ENCODE data around the gene SPTB. TPM values are rescaled to one million over a fixed set of nuclear protein-coding genes. Genes with fewer than 3 reads are reported as not detected.

Gene SPTB
- total RNA-seq, 1 donor from 2014 or later = 8.9 TPM

- Mint-ChIP-seq H3K4me1 (no peaks in the 10 kb centered on the region), H3K27me3 (ENCODE audit: low read depth) (no peaks in the 10 kb centered on the region), H3K4me3 (no peak overlapping the region), H3K36me3 (peaks cover 23% of the 10 kb centered on the region), H3K9me3 (peaks cover 5% of the 10 kb centered on the region), H3K27ac (no peak overlapping the region)
- DNase-seq (ENCODE audit: low spot score in 2 of 2, unreplicated experiment in 2 of 2) = no peak
- no peak for TF ChIP-seq CTCF (IDR thresholded peaks at IDR 0.05; ENCODE audit: unreplicated experiment)
These were observed 43.3 kb upstream of the SPTB start for GRCh38 chr14:64923015-64923414.

GRCh38 chr14:64920465-64920864 is 40.8 kb upstream of the SPTB start:
- H3K36me3 Mint-ChIP-seq = peaks cover 15% of the 10 kb centered on the region
- DNase-seq (ENCODE audit: low spot score in 2 of 2, unreplicated experiment in 2 of 2) = no peak
- H3K4me1 Mint-ChIP-seq = peaks cover 8% of the 10 kb centered on the region
- peak overlapping the region; percentile 17 for H3K27ac Mint-ChIP-seq
- H3K27me3 Mint-ChIP-seq (ENCODE audit: low read depth) = no peaks in the 10 kb centered on the region
- TF ChIP-seq CTCF (IDR thresholded peaks at IDR 0.05; ENCODE audit: unreplicated experiment) = no peak
- peaks cover 5% of the 10 kb centered on the region for H3K9me3 Mint-ChIP-seq
- H3K4me3 Mint-ChIP-seq = no peak overlapping the region

- Mint-ChIP-seq H3K4me3 (no peak overlapping the region), H3K9me3 (peaks cover 5% of the 10 kb centered on the region), H3K4me1 (peaks cover 14% of the 10 kb centered on the region), H3K36me3 (peaks cover 13% of the 10 kb centered on the region), H3K27me3 (ENCODE audit: low read depth) (no peaks in the 10 kb centered on the region), H3K27ac (peak overlapping the region; percentile 77)
- no peak for DNase-seq (ENCODE audit: low spot score in 2 of 2, unreplicated experiment in 2 of 2)
- TF ChIP-seq CTCF (IDR thresholded peaks at IDR 0.05; ENCODE audit: unreplicated experiment) = no peak
These were observed 39.9 kb upstream of the SPTB start for GRCh38 chr14:64919618-64920017.

GRCh38 chr14:64919215-64919614 is 39.5 kb upstream of the SPTB start:
- peaks cover 10% of the 10 kb centered on the region for H3K36me3 Mint-ChIP-seq
- no peak overlapping the region for H3K4me3 Mint-ChIP-seq
- peaks cover 14% of the 10 kb centered on the region for H3K4me1 Mint-ChIP-seq
- no peaks in the 10 kb centered on the region for H3K27me3 Mint-ChIP-seq (ENCODE audit: low read depth)
- peaks cover 5% of the 10 kb centered on the region for H3K9me3 Mint-ChIP-seq
- TF ChIP-seq CTCF (IDR thresholded peaks at IDR 0.05; ENCODE audit: unreplicated experiment) = no peak
- peak overlapping the region; percentile 77 for H3K27ac Mint-ChIP-seq
- DNase-seq (ENCODE audit: low spot score in 2 of 2, unreplicated experiment in 2 of 2) = no peak

GRCh38 chr14:64918216-64918615 is 38.5 kb upstream of the SPTB start:
- TF ChIP-seq CTCF (IDR thresholded peaks at IDR 0.05; ENCODE audit: unreplicated experiment) = no peak
- DNase-seq (ENCODE audit: low spot score in 2 of 2, unreplicated experiment in 2 of 2) = no peak
- Mint-ChIP-seq H3K36me3 (peaks cover 5% of the 10 kb centered on the region), H3K27ac (peak overlapping the region; percentile 4), H3K4me1 (peaks cover 19% of the 10 kb centered on the region), H3K9me3 (peaks cover 5% of the 10 kb centered on the region), H3K4me3 (no peak overlapping the region), H3K27me3 (ENCODE audit: low read depth) (no peaks in the 10 kb centered on the region)

GRCh38 chr14:64915797-64916196 is 36.1 kb upstream of the SPTB start:
- Mint-ChIP-seq H3K27ac (no peak overlapping the region), H3K9me3 (no peaks in the 10 kb centered on the region), H3K4me3 (peak overlapping the region; percentile 92), H3K4me1 (peaks cover 21% of the 10 kb centered on the region), H3K27me3 (ENCODE audit: low read depth) (no peaks in the 10 kb centered on the region), H3K36me3 (peaks cover 2% of the 10 kb centered on the region)
- DNase-seq (ENCODE audit: low spot score in 2 of 2, unreplicated experiment in 2 of 2) = no peak
- TF ChIP-seq CTCF (IDR thresholded peaks at IDR 0.05; ENCODE audit: unreplicated experiment) = no peak
